Endothelial cell of umbilical vein (primary cell): ENCODE measurements around the gene ANKZF1. TPM values are rescaled to one million over a fixed set of nuclear protein-coding genes. Genes with fewer than 3 reads are reported as not detected.

ENCODE experiments used
- BruUV-seq: library from RNA; stranded (reverse); fragments of 400-500 nt; replicated peaks from 2 replicates; lab custom pipeline; 2021; lab: Mats Ljungman, UMichigan
- CTCF ChIA-PET: fragments of 300-600, 350-600 bp; sonication (Branson Sonifier 250); formaldehyde crosslinking; loops from one replicate; lab custom pipeline; 2021; ENCODE audit warnings: antibody characterized with exemption, inconsistent platforms; lab: Charles Lee
- POLR2A ChIA-PET: fragments of 300-600, 350-600 bp; sonication (Branson Sonifier 250); formaldehyde crosslinking; loops from one replicate; lab custom pipeline; 2021; ENCODE audit warnings: antibody characterized with exemption, inconsistent platforms; lab: Charles Lee
- DNase-seq: peaks from one replicate; pipeline ENCODE4 v3.0.0-alpha.2; 2011; ENCODE audit warnings: low read depth, low spot score
- FAIRE-seq: peaks from 2 replicates; lab custom pipeline; 2011; peaks lifted over from hg19 to GRCh38; lab: Jason Lieb, UNC
- H2AFZ ChIP-seq: 2 replicates; pipeline ENCODE4 v1.6.0; 2012; ENCODE audit warnings: low read depth, low read length, control low read depth, inconsistent platforms
- H3K27ac ChIP-seq: 2 replicates; pipeline ENCODE4 v1.5.1; 2011; ENCODE audit warnings: low read depth, mild to moderate bottlenecking, control low read depth, low read length, moderate library complexity; ENCODE audit not compliant: insufficient read depth
- H3K27me3 ChIP-seq, 2 experiments: 2 replicates each; pipeline versions ENCODE4 v1.6.0 to v1.6.1; 2011; ENCODE audit warnings: low read length in 2 of 2, mixed read lengths in 1 of 2; ENCODE audit not compliant: control insufficient read depth in 2 of 2, insufficient read depth in 2 of 2
- H3K36me3 ChIP-seq, 2 experiments: 2 replicates in 1 of 2; 3 replicates in 1 of 2; pipeline ENCODE4 v1.5.1; 2011; ENCODE audit warnings: low read length in 2 of 2, mild to moderate bottlenecking in 1 of 2, moderate library complexity in 1 of 2; ENCODE audit not compliant: control insufficient read depth in 2 of 2, insufficient read depth in 2 of 2; ENCODE audit errors: extremely low read depth in 1 of 2
- H3K4me1 ChIP-seq: 3 replicates; pipeline ENCODE4 v1.5.1; 2011; ENCODE audit warnings: mild to moderate bottlenecking, low read length; ENCODE audit not compliant: control insufficient read depth, insufficient read depth; ENCODE audit errors: extremely low read depth
- H3K4me2 ChIP-seq: 2 replicates; pipeline ENCODE4 v1.6.1; 2011; ENCODE audit warnings: low read length, control low read depth, mixed read lengths; ENCODE audit not compliant: insufficient read depth
- H3K4me3 ChIP-seq, 3 experiments: fragments of 200-600 bp in 1 of 3; sonication (generic), shearing (Covaris generic) in 1 of 3; replicated peaks in 1 of 3; 2 replicates each; pipeline ENCODE4 v1.5.1; 2011 to 2016; ENCODE audit warnings: control low read depth in 3 of 3, low read length in 3 of 3, mild to moderate bottlenecking in 2 of 3, inconsistent platforms in 1 of 3, low read depth in 1 of 3, moderate library complexity in 1 of 3; ENCODE audit not compliant: insufficient read depth in 1 of 3
- H3K79me2 ChIP-seq: 2 replicates; pipeline ENCODE4 v1.6.0; 2012; ENCODE audit warnings: low read length, inconsistent platforms; ENCODE audit not compliant: control insufficient read depth, insufficient read depth
- H3K9ac ChIP-seq: replicated peaks from 2 replicates; pipeline ENCODE3; 2011; ENCODE audit warnings: low read length, control low read depth; ENCODE audit not compliant: insufficient read depth; ENCODE audit errors: extremely low read depth
- H3K9me1 ChIP-seq: replicated peaks from 3 replicates; pipeline ENCODE4 v1.6.0; 2011; ENCODE audit warnings: mild to moderate bottlenecking, low read length; ENCODE audit not compliant: control insufficient read depth, insufficient read depth; ENCODE audit errors: extremely low read depth
- H3K9me3 ChIP-seq: replicated peaks from 2 replicates; pipeline ENCODE4 v1.5.1; 2012; ENCODE audit warnings: low read length, inconsistent platforms; ENCODE audit not compliant: control insufficient read depth, insufficient read depth
- H4K20me1 ChIP-seq: replicated peaks from 2 replicates; pipeline ENCODE3; 2011; ENCODE audit warnings: mild to moderate bottlenecking, low read length; ENCODE audit not compliant: control insufficient read depth, insufficient read depth; ENCODE audit errors: extremely low read depth
- CTCF ChIP-seq, 2 donors: IDR thresholded peaks; 1 replicate in 1 of 2; 2 replicates in 1 of 2; pipeline ENCODE4 v1.5.1; 2011; ENCODE audit warnings: low read length in 2 of 2, mild to moderate bottlenecking in 2 of 2, moderate library complexity in 2 of 2, control low read depth in 1 of 2, inconsistent platforms in 1 of 2, low read depth in 1 of 2; ENCODE audit not compliant: insufficient read depth in 1 of 2; ENCODE audit errors: extremely low read depth in 1 of 2
- EZH2 ChIP-seq: IDR thresholded peaks from 2 replicates; pipeline ENCODE4 v1.6.1; 2012; ENCODE audit warnings: borderline replicate concordance, low read depth, mild to moderate bottlenecking, moderate library complexity, low read length, inconsistent platforms; ENCODE audit not compliant: severe bottlenecking
- FOS ChIP-seq: IDR thresholded peaks from 2 replicates; pipeline ENCODE4 v1.6.1; 2011; ENCODE audit warnings: mild to moderate bottlenecking, low read length, moderate library complexity, borderline replicate concordance; ENCODE audit not compliant: insufficient read depth
- GATA2 ChIP-seq: IDR thresholded peaks from 2 replicates; pipeline ENCODE4 v1.7.0; 2011; ENCODE audit warnings: low read depth, mild to moderate bottlenecking, moderate library complexity, mixed read lengths, low read length; ENCODE audit not compliant: insufficient read length, insufficient read depth
- JUN ChIP-seq: IDR thresholded peaks from 2 replicates; pipeline ENCODE4 v1.6.1; 2011; ENCODE audit warnings: borderline replicate concordance, low read depth; ENCODE audit not compliant: insufficient read length, insufficient read depth
- MAX ChIP-seq: IDR thresholded peaks from 2 replicates; pipeline ENCODE4 v1.6.1; 2011; ENCODE audit not compliant: insufficient read depth, insufficient read length
- MYC ChIP-seq: IDR thresholded peaks from one replicate; pipeline ENCODE4 v1.6.1; 2011; ENCODE audit warnings: mild to moderate bottlenecking, low read depth, low read length
- POLR2A ChIP-seq: IDR thresholded peaks from 2 replicates; pipeline ENCODE4 v1.6.1; 2012; ENCODE audit warnings: low read depth, mild to moderate bottlenecking, control low read depth, low read length
- POLR2AphosphoS5 ChIP-seq: IDR thresholded peaks from 2 replicates; pipeline ENCODE4 v1.6.1; 2012; ENCODE audit warnings: low read depth, mild to moderate bottlenecking, control low read depth, low read length, moderate library complexity; ENCODE audit not compliant: insufficient read depth
- dilution Hi-C: fragments of 300-500 bp; cut with MboI; formaldehyde crosslinking; loops from one replicate; pipeline ENCODE4 v1.15.0; 2019; ENCODE audit warnings: low sequenced_read_pairs; ENCODE audit not compliant: extremely low pct_ligation_motif_present
- intact Hi-C: fragments of 100-400 bp; cut with micrococcal nuclease; formaldehyde crosslinking; loops from one replicate; pipeline ENCODE4 v1.10.0; 2022
- polyA plus RNA-seq, 4 experiments: library from polyadenylated mRNA; depleted of rRNA in 3 of 4; stranded (reverse) in 3 of 4; unstranded in 1 of 4; fragments of >200 nt; gene quantifications; 2 replicates each; pipeline versions ENCODE4 v1.2.1 to v1.2.3, GENCODE V29; 2011 to 2012; ENCODE audit warnings: missing spikeins in 1 of 4
- total RNA-seq: library from RNA; stranded (reverse); gene quantifications from 2 replicates; pipeline ENCODE4 v1.2.3, GENCODE V29; 2021

Gene ANKZF1
- total and polyA plus RNA-seq, 2 donors (not counting 3 experiments of a cell fraction or from before 2014, with no cell fraction given) = 26.5 to 36.2 TPM

GRCh38 chr2:219280651-219281050 is 51.0 kb downstream of the ANKZF1 start:
- Histone ChIP-seq H3K9me1 (no peaks in the 10 kb centered on the region), H4K20me1 (no peaks in the 10 kb centered on the region), H3K36me3 (peaks cover 0 to 21% of the 10 kb centered on the region in 2 experiments), H3K4me1 (peaks cover 17% of the 10 kb centered on the region), H3K27ac (no peak overlapping the region), H2AFZ (no peak overlapping the region), H3K4me2 (no peak overlapping the region), H3K9me3 (no peaks in the 10 kb centered on the region), H3K79me2 (no peaks in the 10 kb centered on the region), H3K27me3 (no peaks in the 10 kb centered on the region), H3K9ac (no peak overlapping the region), H3K4me3 (no peak overlapping the region)
- dilution Hi-C loops = no loop called here
- intact Hi-C loops = no loop called here
- DNase-seq = no peak
- no TSS peak for BruUV-seq
- TF ChIP-seq MAX = no peak
- no peak for TF ChIP-seq MYC
- no peak for TF ChIP-seq POLR2AphosphoS5
- no peak for TF ChIP-seq POLR2A
- no peak for TF ChIP-seq CTCF (IDR thresholded peaks at IDR 0.05; ENCODE audit: extremely low read depth in 1 of 2, insufficient read depth in 1 of 2, low read depth in 1 of 2, low read length in 2 of 2)
- TF ChIP-seq FOS = no peak
- TF ChIP-seq JUN = no peak
- TF ChIP-seq GATA2 = no peak
- TF ChIP-seq EZH2 = no peak
- ChIA-PET POLR2A (interaction anchor here (1.9 kb wide), 1 partner anchor 36 kb away, joined by 6 read pairs; the partner anchor contains the start of genes GLB1L and STK16), CTCF (interaction anchor here (12.6 kb wide), 1 partner anchor 14 kb away, joined by 253 read pairs; no protein-coding TSS in a partner anchor)
- FAIRE-seq = no peak
